Measurements from ENCODE around the gene MALL. TPM values are rescaled to one million over a fixed set of nuclear protein-coding genes. Genes with fewer than 3 reads are reported as not detected.

MALL gene
- polyA plus RNA-seq, 1 experiment: 2.4 TPM

Small RNA genes lying within 50 kb of the gene (small RNA-seq; reads per million reads assigned to genes)
- gene MIR4267 (ENCODE audit: insufficient read length, low read depth, low replicate concordance) (not detected), gene MIR4436B1 (ENCODE audit: insufficient read length, low read depth, low replicate concordance) (not detected)

Other genes starting within 250 kb of the MALL start
- 1.1 and 1.9 TPM in 2 replicates for gene LIMS3, start 217.1 kb downstream of the MALL start, polyA plus RNA-seq (2011; rRNA removed)
- gene NPHP1, start 89.2 kb upstream of the MALL start, polyA plus RNA-seq (2011; rRNA removed): 2.9 and 4.6 TPM in 2 replicates
- gene MTLN, start 96.7 kb upstream of the MALL start, polyA plus RNA-seq (2011; rRNA removed): 45.2 and 45.6 TPM in 2 replicates